Left hindlimb (tissue), 1 donor: ENCODE results near the gene NPTN.
A peak's percentile ranks its signal among the peaks of the same experiment; 100 is the strongest.
"Not testable (repeated sequence)": the region's sequence is repeated elsewhere in the genome, so short reads cannot be mapped to it uniquely, and the experiment has no call there.

ENCODE experiments used
- DNase-seq: peaks from one replicate; pipeline ENCODE4 v3.0.0-alpha.2; 2018

NPTN gene

GRCh38 chr15:73633111-73633990 is at the start of gene NPTN:
Gene NPTN, minus strand, starts transcription at chr15:73633389. Its CDS starts 174 bp downstream, at chr15:73633215.
- peak; percentile 99 for DNase-seq

- DNase-seq: no peak
Measured at GRCh38 chr15:73682600-73683090, 49.5 kb upstream of the NPTN start.

- no peak for DNase-seq
Measured at GRCh38 chr15:73681856-73682599, 48.8 kb upstream of the NPTN start.

- no peak for DNase-seq
Measured at GRCh38 chr15:73681063-73681462, 47.9 kb upstream of the NPTN start.

- DNase-seq: no peak
Measured at GRCh38 chr15:73680549-73680948, 47.4 kb upstream of the NPTN start.

GRCh38 chr15:73679964-73680363 is 46.8 kb upstream of the NPTN start:
- no peak for DNase-seq

- no peak for DNase-seq
Measured at GRCh38 chr15:73679180-73679579, 46.0 kb upstream of the NPTN start.

GRCh38 chr15:73678498-73678897 is 45.3 kb upstream of the NPTN start:
- DNase-seq: no peak

GRCh38 chr15:73677733-73678132 is 44.5 kb upstream of the NPTN start:
- no peak for DNase-seq

- no peak for DNase-seq
Measured at GRCh38 chr15:73677146-73677607, 44.0 kb upstream of the NPTN start.

GRCh38 chr15:73674587-73674986 is 41.4 kb upstream of the NPTN start:
- DNase-seq: no peak

- no peak for DNase-seq
Measured at GRCh38 chr15:73660455-73660854, 27.3 kb upstream of the NPTN start.

GRCh38 chr15:73658645-73659044 is 25.5 kb upstream of the NPTN start:
- no peak for DNase-seq

- no peak for DNase-seq
Measured at GRCh38 chr15:73655724-73656123, 22.5 kb upstream of the NPTN start.

GRCh38 chr15:73654659-73655058 is 21.5 kb upstream of the NPTN start:
- DNase-seq: no peak

- DNase-seq: no peak
Measured at GRCh38 chr15:73650416-73651126, 17.4 kb upstream of the NPTN start.

GRCh38 chr15:73648014-73648295 is 14.8 kb upstream of the NPTN start:
- DNase-seq: no peak

- no peak for DNase-seq
Measured at GRCh38 chr15:73647259-73648013, 14.2 kb upstream of the NPTN start.

- DNase-seq: not testable (repeated sequence)
Measured at GRCh38 chr15:73639464-73639863, 6.3 kb upstream of the NPTN start.

GRCh38 chr15:73637527-73637926 is 4.3 kb upstream of the NPTN start:
- no peak for DNase-seq

- peak; percentile 49 for DNase-seq
Measured at GRCh38 chr15:73633991-73634495, 854 bp upstream of the NPTN start.

GRCh38 chr15:73632670-73633058 is 525 bp downstream of the NPTN start:
- no peak for DNase-seq
